HS-27A (cell line): ENCODE measurements around the gene NFAT5.

Experiments
- DNase-seq: peaks from one replicate; pipeline ENCODE4 v3.0.0-alpha.2; 2012; ENCODE audit warnings: low read depth, missing footprints

The NFAT5 gene

DNA sequence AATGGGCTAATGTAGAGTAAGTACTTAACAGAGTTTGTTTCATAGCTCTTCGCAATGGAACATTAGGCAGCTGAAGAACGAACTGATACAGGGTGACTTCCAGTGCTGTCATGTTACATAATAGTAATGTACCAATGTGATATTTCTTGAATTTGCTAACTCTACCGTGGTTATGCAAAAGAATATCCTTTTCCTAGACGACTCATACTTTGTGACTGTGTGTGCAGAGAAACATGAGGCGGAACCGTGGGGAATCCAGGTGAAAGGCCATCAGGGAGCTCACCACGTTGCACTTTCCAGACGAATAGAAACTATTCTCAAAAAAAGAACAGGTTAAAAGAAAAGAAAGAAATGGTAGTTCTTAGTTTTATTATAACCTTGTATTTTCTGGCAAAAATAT is 175.8 kb downstream of the NFAT5 start:
- no peak for DNase-seq

DNA sequence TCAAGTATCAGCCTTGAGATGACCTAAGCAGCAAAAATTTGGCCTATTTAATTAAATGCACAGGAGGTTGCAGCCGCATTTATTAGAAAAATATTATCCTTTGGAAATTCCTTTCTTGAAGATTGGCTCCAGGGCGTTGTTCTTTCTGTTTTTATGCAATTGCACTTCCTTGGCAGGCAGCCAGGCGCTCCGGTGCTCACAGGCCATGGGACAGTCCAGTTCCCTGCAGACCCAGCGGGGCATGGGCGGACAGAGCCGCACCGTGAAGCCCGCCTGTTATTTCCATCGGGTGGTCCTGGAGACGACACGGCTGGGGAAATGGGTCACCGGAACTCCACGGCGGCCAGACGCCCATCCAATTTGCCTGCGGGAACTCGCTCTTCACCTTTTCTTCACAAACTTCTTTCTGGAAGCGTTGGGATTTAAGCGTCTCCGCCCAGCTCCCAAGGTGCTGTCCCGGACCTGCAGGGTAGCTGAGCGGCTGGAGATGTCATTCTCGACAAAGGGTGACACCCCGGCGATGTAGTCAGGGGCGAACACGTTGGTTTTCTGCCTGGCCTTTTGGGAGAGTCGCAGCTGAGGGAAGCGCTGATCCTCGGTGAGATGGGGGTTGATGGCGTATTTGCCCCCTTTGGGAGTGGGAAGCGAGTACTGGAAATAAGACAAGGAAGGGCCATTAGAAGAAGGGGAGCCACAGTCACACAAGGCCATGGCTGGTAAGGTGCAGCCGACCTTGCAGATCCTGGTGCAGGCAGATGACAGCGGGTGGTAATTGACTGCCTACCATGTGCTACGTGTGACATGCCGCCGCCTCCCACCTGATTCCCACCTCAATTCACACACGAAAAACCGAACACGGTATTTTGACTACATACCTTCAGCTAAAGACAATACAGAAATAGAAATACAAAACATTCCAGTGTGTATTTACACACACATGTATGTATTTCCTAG is 176.5 kb downstream of the NFAT5 start:
- no peak for DNase-seq

DNA sequence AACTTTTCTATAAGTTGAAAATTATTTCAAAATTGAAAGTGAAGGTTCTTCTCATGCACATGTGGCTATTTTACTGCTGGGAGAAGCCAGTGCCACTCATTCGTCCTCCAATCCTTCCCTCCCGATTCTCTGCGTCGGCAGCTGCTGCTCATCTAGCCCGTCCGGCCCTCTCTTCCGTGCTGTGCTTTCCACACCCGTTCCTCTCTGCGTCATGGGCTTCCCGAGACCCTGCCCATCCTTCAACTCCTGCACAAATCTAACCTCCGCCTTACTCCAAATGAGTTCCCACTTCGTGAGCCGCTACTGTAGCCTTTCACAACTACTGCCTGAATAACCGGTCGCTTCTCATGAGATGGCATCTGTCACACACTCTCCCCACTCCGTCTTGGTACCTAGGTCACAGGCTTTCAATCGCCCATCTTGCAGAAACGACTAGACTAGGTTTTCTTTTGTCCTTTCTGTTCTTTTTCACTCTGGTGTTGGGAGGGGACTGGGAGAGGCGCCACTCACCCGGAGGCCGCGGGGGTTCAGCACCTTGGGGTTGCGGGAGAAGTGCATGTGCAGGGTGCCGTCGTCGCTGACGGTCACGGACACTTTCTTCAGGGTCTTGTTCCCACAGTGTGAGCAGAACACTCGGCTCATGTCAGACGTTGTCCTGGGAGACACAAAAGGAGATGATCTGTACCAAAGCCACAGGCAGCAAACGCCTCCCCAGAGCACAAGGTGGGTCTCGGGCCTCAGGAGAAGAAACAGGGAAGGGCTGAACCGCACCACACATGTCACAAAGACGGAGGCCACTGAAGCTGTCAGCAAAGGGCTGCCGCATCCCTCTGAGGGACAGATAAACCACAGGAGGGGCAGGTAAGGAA is 178.8 kb downstream of the NFAT5 start:
- DNase-seq, result no peak

DNA sequence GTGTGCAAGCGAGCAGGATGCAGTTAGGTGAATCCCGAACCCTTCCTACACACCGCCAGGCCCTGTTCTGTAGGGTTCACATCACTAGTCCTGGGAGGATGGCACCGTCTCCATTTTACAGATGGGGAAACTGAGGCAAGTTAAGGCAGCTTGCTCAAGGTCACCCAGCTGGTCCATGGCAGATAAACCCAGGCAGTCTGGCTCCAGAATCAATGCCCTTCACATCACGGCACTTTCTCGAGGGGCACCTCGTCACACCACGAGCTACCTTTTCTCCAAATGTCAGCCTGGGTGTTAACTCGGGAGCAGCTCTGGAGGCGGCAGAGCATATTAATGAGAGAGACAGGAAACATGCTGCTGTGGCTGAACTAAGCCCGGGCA is 179.5 kb downstream of the NFAT5 start:
- no peak for DNase-seq

DNA sequence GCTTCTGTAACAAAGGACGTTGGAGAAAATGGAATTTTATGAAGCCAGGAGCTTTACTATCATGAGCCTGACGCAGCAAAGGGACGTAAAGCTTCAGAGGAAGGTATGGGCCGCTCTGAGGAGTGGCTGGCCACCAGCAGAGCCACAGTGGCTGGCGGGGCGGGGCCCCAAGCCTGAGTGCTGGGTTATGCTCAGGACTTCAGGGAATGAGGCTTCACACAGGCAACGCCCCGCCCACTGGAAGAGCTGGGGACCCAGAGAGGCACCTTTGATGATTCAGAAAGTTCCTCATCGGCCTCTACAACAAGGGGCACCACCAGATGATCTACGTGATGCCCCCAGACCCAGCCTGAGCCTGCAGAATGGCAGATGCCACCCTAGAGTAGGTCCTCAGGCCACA is 180.2 kb downstream of the NFAT5 start:
- DNase-seq, result no peak

DNA sequence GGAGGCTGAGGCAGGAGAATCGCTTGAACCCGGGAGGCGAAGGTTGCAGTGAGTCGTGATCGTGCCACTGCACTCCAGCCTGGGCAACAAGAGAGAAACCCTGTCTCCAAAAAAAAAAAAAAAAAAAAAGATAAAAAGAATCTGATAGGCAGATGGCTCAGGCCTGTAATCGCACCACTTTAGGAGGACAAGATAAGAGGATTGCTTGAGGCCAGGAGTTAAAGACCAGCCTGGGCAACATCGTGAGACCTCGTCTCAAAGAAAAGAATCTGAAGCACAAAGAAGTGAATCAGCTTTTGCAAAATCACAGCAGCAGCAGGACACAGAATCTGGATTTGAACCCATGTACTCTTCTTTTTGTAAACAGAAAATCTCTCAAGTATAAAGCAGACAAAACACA is 181.3 kb downstream of the NFAT5 start:
- no peak for DNase-seq

DNA sequence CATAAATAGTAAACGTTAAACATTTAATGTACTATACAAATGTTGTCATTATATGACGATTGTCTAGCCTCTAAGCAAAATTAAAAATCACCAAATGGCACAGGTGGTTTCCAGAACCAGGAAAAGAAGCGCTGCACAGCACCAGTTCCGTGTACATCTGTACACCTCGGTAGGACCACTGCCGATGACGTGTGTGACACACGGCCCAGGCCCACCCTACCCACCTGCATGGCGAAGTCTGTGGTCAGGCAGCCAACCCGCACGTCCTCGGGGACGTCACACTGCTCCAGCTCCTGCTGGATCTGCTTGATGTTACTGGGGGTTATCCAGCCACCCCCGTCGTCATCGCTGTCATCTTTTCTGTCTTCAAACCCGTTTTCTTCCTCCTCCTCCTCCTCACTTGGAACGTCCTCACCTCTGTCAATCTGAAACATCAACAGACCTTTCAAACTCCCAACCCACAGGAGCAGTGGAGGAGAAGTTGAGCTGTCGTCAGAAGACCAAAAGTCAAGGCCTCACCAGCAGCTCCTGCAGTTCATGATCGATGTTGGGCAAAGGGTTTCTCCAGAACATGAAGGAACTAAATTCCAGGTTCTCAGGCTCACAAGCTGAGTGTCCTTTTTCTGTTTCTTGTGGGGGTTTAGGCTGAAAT is 183.1 kb downstream of the NFAT5 start:
- no peak for DNase-seq

DNA sequence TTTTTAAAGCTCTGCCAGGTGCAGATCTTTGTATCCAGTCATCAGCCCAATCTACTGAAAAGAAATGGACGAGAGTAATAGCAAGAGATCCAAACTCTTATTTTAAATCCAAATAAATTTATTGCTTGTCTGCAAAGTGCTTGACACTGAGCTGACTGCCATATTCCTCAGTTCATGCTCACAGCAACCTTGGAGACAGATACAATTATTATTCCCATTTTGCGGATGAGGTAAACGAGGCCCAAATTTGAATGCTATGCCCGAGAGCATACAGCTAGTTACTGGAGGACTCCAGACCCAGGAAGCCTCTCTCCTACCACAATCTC is 188.3 kb downstream of the NFAT5 start:
- DNase-seq, result no peak
